Liver (tissue), 9 donors: Measurements from ENCODE around the gene THAP9. TPM values are rescaled to one million over a fixed set of nuclear protein-coding genes. Genes with fewer than 3 reads are reported as not detected.

Experiments used
- DNase-seq: peaks from one replicate; pipeline ENCODE4 v3.0.0-alpha.2; 2017; ENCODE audit warnings: low spot score
- H3K27ac ChIP-seq, 2 donors: one replicate each; pipeline ENCODE4 v1.7.0; 2013; ENCODE audit warnings: inconsistent platforms in 2 of 2, low read length in 2 of 2, control low read depth in 1 of 2, low read depth in 1 of 2, mild to moderate bottlenecking in 1 of 2
- H3K27me3 ChIP-seq, 4 donors: one replicate each; pipeline versions ENCODE4 v1.6.1 to v1.7.0; 2013; ENCODE audit warnings: low read length in 3 of 4, inconsistent platforms in 1 of 4, mild to moderate bottlenecking in 1 of 4, moderate library complexity in 1 of 4; ENCODE audit not compliant: control insufficient read depth in 4 of 4, insufficient read depth in 4 of 4
- H3K36me3 ChIP-seq, 4 donors: one replicate each; pipeline versions ENCODE4 v1.6.1 to v1.7.0; 2013; ENCODE audit warnings: low read length in 3 of 4, mild to moderate bottlenecking in 3 of 4, low read depth in 1 of 4, moderate library complexity in 1 of 4; ENCODE audit not compliant: control insufficient read depth in 4 of 4, insufficient read depth in 3 of 4
- H3K4me1 ChIP-seq, 4 donors: one replicate each; pipeline versions ENCODE4 v1.6.1 to v1.7.0; 2013; ENCODE audit warnings: low read length in 3 of 4, mild to moderate bottlenecking in 3 of 4, moderate library complexity in 1 of 4; ENCODE audit not compliant: control insufficient read depth in 4 of 4, insufficient read depth in 4 of 4
- H3K4me3 ChIP-seq, 3 donors: one replicate each; pipeline versions ENCODE4 v1.6.1 to v1.7.0; 2013; ENCODE audit warnings: low read length in 3 of 3, control low read depth in 1 of 3, low read depth in 1 of 3, mild to moderate bottlenecking in 1 of 3
- H3K9ac ChIP-seq, 2 donors: one replicate each; pipeline ENCODE4 v1.7.0; 2013; ENCODE audit warnings: low read length in 2 of 2, mild to moderate bottlenecking in 2 of 2, moderate library complexity in 2 of 2, control low read depth in 1 of 2, low read depth in 1 of 2
- H3K9me3 ChIP-seq, 4 donors: one replicate each; pipeline versions ENCODE4 v1.6.1 to v1.7.0; 2013; ENCODE audit warnings: low read length in 3 of 4; ENCODE audit not compliant: control insufficient read depth in 4 of 4
- FOXA1 ChIP-seq: IDR thresholded peaks from 2 replicates; pipeline ENCODE4 v1.6.1; 2016; ENCODE audit warnings: antibody characterized with exemption
- FOXA2 ChIP-seq: IDR thresholded peaks from 2 replicates; pipeline ENCODE4 v1.6.1; 2016; ENCODE audit warnings: antibody characterized with exemption
- GABPA ChIP-seq, 2 donors: IDR thresholded peaks in 1 of 2; conservative IDR thresholded peaks in 1 of 2; 2 replicates each; pipeline ENCODE4 v1.6.1; 2016; ENCODE audit warnings: antibody characterized with exemption in 2 of 2, mild to moderate bottlenecking in 1 of 2, moderate library complexity in 1 of 2
- HNF4A ChIP-seq, 2 donors: conservative IDR thresholded peaks; 2 replicates each; pipeline ENCODE4 v1.6.1; 2016; ENCODE audit warnings: antibody characterized with exemption in 2 of 2, mild to moderate bottlenecking in 2 of 2
- HNF4G ChIP-seq: IDR thresholded peaks from 2 replicates; pipeline ENCODE4 v1.6.1; 2016; ENCODE audit warnings: antibody characterized with exemption
- JUND ChIP-seq, 2 donors: IDR thresholded peaks; 2 replicates each; pipeline ENCODE4 v1.6.1; 2016; ENCODE audit warnings: antibody characterized with exemption in 2 of 2
- RXRA ChIP-seq, 2 donors: IDR thresholded peaks; 2 replicates each; pipeline ENCODE4 v1.6.1; 2017 to 2018; ENCODE audit warnings: antibody characterized with exemption in 2 of 2, mild to moderate bottlenecking in 1 of 2
- SP1 ChIP-seq: IDR thresholded peaks from 2 replicates; pipeline ENCODE4 v1.6.1; 2018; ENCODE audit warnings: antibody characterized with exemption, mild to moderate bottlenecking
- TAF1 ChIP-seq: conservative IDR thresholded peaks from 2 replicates; pipeline ENCODE4 v1.6.1; 2016; ENCODE audit warnings: antibody characterized with exemption, mild to moderate bottlenecking
- YY1 ChIP-seq: IDR thresholded peaks from 2 replicates; pipeline ENCODE4 v1.6.1; 2016; ENCODE audit warnings: antibody characterized with exemption, mild to moderate bottlenecking
- WGBS: extraction: QIAGEN DNeasy Blood & Tissue Kit; methylation state at CpG from one replicate; pipeline ENCODE4 v1.1.7; 2013; 5-methylcytosine and 5-hydroxymethylcytosine counted together
- polyA plus RNA-seq, 2 donors: library from polyadenylated mRNA; stranded (reverse) in 1 of 2; unstranded in 1 of 2; fragments of 200-250 nt in 1 of 2; fragments of >200 nt in 1 of 2; fragmentation: Nextera tagmentation in 1 of 2; extraction: Ambion mirVana in 1 of 2; gene quantifications; one replicate each; pipeline versions ENCODE4 v1.2.1 to v1.2.3, GENCODE V29; 2013 to 2015
- total RNA-seq, 2 donors: library from RNA; depleted of rRNA; stranded (reverse); fragments of >200 nt; gene quantifications; one replicate each; pipeline ENCODE4 v1.2.3, GENCODE V29; 2014
- TF ChIP-seq, protein P1 (sequence below): IDR thresholded peaks from 2 replicates; pipeline ENCODE4 v1.6.1; 2016; ENCODE audit warnings: antibody characterized with exemption, mild to moderate bottlenecking
- TF ChIP-seq, protein P2 (sequence below): IDR thresholded peaks from 2 replicates; pipeline ENCODE4 v1.6.1; 2016; ENCODE audit warnings: antibody characterized with exemption
- TF ChIP-seq, protein P3 (sequence below): IDR thresholded peaks from 2 replicates; pipeline ENCODE4 v1.6.1; 2016; ENCODE audit warnings: antibody characterized with exemption
- donor health status: healthy.
- donor health status: healthy.
- donor health status: healthy.
- donor health status: healthy.
- donor health status: healthy.

The THAP9 gene
- total and polyA plus RNA-seq, 4 donors, result 1.1 to 5.9 (median 3.4) TPM

DNA sequence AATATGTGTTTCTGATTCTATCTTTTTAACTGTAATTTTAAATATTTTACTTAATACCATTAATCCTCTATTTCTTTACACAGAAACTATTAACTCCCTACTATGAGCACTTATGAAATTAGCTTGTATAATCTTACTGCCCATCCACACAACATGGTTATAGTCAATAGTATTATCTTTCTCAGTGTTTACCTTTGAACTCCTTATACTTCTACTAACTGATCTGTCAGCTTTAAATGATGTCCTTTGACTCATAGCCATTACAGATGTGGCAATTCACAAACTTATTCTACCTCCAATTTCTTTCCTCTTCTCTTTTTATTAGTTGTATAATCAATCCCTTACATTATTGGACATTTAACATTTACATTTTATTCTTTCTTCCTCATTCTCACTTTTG, 15.1 kb upstream of the THAP9 start:
- Histone ChIP-seq H3K9ac (no peak overlapping the region), H3K4me3 (no peak overlapping the region), H3K9me3 (no peaks in the 10 kb centered on the region), H3K4me1 (peaks cover 11 to 39% (median 27%) of the 10 kb centered on the region in 4 donors), H3K36me3 (peaks cover 0 to 6% (median 2%) of the 10 kb centered on the region in 4 donors), H3K27me3 (no peaks in the 10 kb centered on the region), H3K27ac (peak overlapping the region; percentile 29 to 40)
- no peak for DNase-seq
- TF ChIP-seq YY1 (no peak), HNF4A (conservative IDR thresholded peaks at IDR 0.05) (no peak), FOXA2 (no peak), FOXA1 (no peak)

DNA sequence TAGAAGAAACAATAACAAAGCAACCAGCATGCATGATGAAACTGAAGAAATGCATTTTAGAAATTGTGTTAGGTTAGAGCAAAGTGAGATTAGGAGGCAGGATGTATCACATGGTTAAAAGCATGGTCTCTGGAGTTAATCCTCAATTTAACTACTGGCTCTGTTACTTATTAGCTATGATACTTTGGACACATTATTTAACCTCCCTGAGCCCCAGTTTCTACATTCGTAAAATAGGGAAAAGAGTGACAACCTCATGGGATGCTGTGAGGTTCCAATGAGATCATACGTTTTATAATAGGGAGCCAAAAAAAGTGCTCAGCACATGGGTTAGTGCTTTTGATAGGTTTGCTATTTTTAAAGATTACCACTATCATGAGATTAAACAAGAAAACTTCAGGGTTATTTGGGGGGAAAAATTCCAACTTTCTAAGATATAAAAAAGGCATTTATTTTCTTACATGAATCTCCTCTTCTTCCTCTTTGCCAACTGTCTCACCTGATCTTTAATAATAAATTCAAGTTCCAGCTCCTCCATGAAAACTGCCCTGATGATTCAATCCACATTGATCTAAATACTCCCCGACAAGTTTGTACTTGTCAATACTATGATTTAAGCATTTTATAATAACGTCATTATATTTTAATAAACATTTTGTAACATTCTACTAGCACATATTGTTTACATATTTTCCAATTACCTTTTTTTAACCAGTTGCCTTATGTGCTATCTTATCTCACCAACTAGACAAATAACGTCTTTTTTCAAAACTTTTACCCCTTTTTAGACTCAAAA, 14.2 kb upstream of the THAP9 start:
- H3K27me3 ChIP-seq, result no peaks in the 10 kb centered on the region
- DNase-seq, result no peak
- H3K36me3 ChIP-seq, result peaks cover 0 to 3% (median under 1%) of the 10 kb centered on the region in 4 donors
- no peaks in the 10 kb centered on the region for H3K9me3 ChIP-seq
- H3K27ac ChIP-seq, result peak overlapping the region; percentile 29 to 40
- H3K4me3 ChIP-seq, result peak overlapping the region in 1 of 3 donors; percentile 10
- peaks cover 11 to 39% (median 27%) of the 10 kb centered on the region in 4 donors for H3K4me1 ChIP-seq
- peak overlapping the region in 1 of 2 donors; percentile 49 for H3K9ac ChIP-seq
- 18% methylated on average over 5 of the region's 5 CpGs for WGBS
- TF ChIP-seq SP1 (peak; percentile 76), TAF1 (no peak), RXRA (IDR thresholded peaks at IDR 0.05) (peak; percentile 38 to 48), FOXA2 (no peak), GABPA (IDR thresholded peaks at IDR 0.05 in 1 of 2, conservative IDR thresholded peaks at IDR 0.05 in 1 of 2) (peak in 1 of 2 donors; percentile 3), JUND (IDR thresholded peaks at IDR 0.05) (peak in 1 of 2 donors; percentile 25), HNF4A (conservative IDR thresholded peaks at IDR 0.05) (peak; percentile 53 to 65), HNF4G (peak; percentile 29), YY1 (no peak)
- TF ChIP-seq, protein P1, sequence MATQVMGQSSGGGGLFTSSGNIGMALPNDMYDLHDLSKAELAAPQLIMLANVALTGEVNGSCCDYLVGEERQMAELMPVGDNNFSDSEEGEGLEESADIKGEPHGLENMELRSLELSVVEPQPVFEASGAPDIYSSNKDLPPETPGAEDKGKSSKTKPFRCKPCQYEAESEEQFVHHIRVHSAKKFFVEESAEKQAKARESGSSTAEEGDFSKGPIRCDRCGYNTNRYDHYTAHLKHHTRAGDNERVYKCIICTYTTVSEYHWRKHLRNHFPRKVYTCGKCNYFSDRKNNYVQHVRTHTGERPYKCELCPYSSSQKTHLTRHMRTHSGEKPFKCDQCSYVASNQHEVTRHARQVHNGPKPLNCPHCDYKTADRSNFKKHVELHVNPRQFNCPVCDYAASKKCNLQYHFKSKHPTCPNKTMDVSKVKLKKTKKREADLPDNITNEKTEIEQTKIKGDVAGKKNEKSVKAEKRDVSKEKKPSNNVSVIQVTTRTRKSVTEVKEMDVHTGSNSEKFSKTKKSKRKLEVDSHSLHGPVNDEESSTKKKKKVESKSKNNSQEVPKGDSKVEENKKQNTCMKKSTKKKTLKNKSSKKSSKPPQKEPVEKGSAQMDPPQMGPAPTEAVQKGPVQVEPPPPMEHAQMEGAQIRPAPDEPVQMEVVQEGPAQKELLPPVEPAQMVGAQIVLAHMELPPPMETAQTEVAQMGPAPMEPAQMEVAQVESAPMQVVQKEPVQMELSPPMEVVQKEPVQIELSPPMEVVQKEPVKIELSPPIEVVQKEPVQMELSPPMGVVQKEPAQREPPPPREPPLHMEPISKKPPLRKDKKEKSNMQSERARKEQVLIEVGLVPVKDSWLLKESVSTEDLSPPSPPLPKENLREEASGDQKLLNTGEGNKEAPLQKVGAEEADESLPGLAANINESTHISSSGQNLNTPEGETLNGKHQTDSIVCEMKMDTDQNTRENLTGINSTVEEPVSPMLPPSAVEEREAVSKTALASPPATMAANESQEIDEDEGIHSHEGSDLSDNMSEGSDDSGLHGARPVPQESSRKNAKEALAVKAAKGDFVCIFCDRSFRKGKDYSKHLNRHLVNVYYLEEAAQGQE, result no peak
- TF ChIP-seq, protein P2, sequence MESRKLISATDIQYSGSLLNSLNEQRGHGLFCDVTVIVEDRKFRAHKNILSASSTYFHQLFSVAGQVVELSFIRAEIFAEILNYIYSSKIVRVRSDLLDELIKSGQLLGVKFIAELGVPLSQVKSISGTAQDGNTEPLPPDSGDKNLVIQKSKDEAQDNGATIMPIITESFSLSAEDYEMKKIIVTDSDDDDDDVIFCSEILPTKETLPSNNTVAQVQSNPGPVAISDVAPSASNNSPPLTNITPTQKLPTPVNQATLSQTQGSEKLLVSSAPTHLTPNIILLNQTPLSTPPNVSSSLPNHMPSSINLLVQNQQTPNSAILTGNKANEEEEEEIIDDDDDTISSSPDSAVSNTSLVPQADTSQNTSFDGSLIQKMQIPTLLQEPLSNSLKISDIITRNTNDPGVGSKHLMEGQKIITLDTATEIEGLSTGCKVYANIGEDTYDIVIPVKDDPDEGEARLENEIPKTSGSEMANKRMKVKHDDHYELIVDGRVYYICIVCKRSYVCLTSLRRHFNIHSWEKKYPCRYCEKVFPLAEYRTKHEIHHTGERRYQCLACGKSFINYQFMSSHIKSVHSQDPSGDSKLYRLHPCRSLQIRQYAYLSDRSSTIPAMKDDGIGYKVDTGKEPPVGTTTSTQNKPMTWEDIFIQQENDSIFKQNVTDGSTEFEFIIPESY, result no peak
- TF ChIP-seq, protein P3, sequence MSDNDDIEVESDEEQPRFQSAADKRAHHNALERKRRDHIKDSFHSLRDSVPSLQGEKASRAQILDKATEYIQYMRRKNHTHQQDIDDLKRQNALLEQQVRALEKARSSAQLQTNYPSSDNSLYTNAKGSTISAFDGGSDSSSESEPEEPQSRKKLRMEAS, result peak; percentile 46
